ENCODE results near the gene ANKRD17.

DNA sequence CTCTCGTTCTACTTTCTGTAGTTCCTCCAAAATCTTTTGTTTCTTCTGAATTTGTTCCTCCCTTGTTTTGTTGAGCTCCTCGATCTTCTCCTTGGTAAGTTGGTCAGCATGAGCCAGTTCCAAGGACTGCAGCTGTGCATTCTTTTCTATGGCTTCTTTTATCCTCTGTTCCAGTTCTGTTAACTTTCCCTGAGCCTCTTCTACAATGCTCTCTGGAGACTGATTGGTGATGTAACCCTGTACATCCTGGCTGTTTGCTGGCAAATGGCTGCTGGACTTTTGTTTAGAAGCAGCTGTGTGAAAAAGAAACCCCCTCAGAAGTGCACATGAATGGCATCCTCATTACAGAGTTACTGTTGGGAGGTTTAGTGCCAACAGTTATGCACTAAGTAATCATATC lies 118.6 kb downstream of the ANKRD17 start:
- TF ChIP-seq ZNF274 (IDR thresholded peaks at IDR 0.05; ENCODE audit: low read depth, low read length) (no peak), YY1 (IDR thresholded peaks at IDR 0.05; ENCODE audit: insufficient read depth, insufficient read length) (no peak), SUZ12 (IDR thresholded peaks at IDR 0.05; ENCODE audit: extremely low read depth, insufficient read depth, insufficient read length) (no peak)

Measured in NT2/D1 (cell line).